Measurements from ENCODE around the gene VANGL2. TPM values are rescaled to one million over a fixed set of nuclear protein-coding genes. Genes with fewer than 3 reads are reported as not detected.

Gene VANGL2
- total and polyA plus RNA-seq, 4 donors, result 0.07 to 1.4 (median 0.12) TPM

DNA sequence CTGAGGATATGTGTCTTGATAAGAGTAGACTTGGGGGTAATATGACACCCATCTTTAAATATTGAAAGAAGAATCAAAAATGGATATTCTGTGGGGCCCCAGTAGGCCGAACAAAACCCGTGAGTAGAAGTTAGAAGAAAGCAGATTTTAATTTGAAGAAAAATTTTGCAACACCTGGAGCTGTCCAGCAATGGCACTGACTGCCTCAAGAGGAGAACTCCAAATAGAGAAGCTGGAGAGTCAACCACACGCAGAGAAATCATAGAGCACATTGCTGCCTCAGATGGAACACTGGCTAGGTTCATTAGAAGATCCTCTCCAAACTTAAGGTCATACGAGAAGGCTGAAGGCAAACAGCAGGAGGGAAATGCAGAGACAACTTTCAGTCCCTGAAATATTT, 26.7 kb upstream of the VANGL2 start:
- TF ChIP-seq CTCF (IDR thresholded peaks at IDR 0.05; ENCODE audit: low read depth, low read length, missing input control), result no peak
- TF ChIP-seq, protein P1, sequence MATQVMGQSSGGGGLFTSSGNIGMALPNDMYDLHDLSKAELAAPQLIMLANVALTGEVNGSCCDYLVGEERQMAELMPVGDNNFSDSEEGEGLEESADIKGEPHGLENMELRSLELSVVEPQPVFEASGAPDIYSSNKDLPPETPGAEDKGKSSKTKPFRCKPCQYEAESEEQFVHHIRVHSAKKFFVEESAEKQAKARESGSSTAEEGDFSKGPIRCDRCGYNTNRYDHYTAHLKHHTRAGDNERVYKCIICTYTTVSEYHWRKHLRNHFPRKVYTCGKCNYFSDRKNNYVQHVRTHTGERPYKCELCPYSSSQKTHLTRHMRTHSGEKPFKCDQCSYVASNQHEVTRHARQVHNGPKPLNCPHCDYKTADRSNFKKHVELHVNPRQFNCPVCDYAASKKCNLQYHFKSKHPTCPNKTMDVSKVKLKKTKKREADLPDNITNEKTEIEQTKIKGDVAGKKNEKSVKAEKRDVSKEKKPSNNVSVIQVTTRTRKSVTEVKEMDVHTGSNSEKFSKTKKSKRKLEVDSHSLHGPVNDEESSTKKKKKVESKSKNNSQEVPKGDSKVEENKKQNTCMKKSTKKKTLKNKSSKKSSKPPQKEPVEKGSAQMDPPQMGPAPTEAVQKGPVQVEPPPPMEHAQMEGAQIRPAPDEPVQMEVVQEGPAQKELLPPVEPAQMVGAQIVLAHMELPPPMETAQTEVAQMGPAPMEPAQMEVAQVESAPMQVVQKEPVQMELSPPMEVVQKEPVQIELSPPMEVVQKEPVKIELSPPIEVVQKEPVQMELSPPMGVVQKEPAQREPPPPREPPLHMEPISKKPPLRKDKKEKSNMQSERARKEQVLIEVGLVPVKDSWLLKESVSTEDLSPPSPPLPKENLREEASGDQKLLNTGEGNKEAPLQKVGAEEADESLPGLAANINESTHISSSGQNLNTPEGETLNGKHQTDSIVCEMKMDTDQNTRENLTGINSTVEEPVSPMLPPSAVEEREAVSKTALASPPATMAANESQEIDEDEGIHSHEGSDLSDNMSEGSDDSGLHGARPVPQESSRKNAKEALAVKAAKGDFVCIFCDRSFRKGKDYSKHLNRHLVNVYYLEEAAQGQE (IDR thresholded peaks at IDR 0.05), result peak; percentile 85
- no peak overlapping the region for H3K27ac ChIP-seq (ENCODE audit: low read depth in 1 of 2, low read length in 2 of 2)
- no peak for DNase-seq (ENCODE audit: low spot score)
- no peaks in the 10 kb centered on the region for H3K9me3 ChIP-seq (ENCODE audit: control insufficient read depth in 4 of 4, low read length in 3 of 4)
- no peaks in the 10 kb centered on the region for H3K36me3 ChIP-seq (ENCODE audit: control insufficient read depth in 4 of 4, insufficient read depth in 3 of 4, low read depth in 1 of 4, low read length in 3 of 4)
- 90% methylated on average over 4 of the region's 4 CpGs for WGBS
- H3K4me3 ChIP-seq (ENCODE audit: low read depth in 1 of 3, low read length in 3 of 3), result no peak overlapping the region
- no peaks in the 10 kb centered on the region for H3K27me3 ChIP-seq (ENCODE audit: control insufficient read depth in 4 of 4, insufficient read depth in 4 of 4, low read length in 3 of 4)
- H3K9ac ChIP-seq (ENCODE audit: low read depth in 1 of 2, low read length in 2 of 2), result no peak overlapping the region
- peaks cover 0 to 7% (median 1%) of the 10 kb centered on the region in 4 donors for H3K4me1 ChIP-seq (ENCODE audit: control insufficient read depth in 4 of 4, insufficient read depth in 4 of 4, low read length in 3 of 4)

GRCh38 chr1:160374306-160375110, 25.9 kb upstream of the VANGL2 start:
- WGBS, result 71% methylated on average over 6 of the region's 6 CpGs
- Histone ChIP-seq H3K9ac (ENCODE audit: low read depth in 1 of 2, low read length in 2 of 2) (no peak overlapping the region), H3K9me3 (ENCODE audit: control insufficient read depth in 4 of 4, low read length in 3 of 4) (no peaks in the 10 kb centered on the region), H3K27ac (ENCODE audit: low read depth in 1 of 2, low read length in 2 of 2) (no peak overlapping the region), H3K27me3 (ENCODE audit: control insufficient read depth in 4 of 4, insufficient read depth in 4 of 4, low read length in 3 of 4) (no peaks in the 10 kb centered on the region), H3K4me3 (ENCODE audit: low read depth in 1 of 3, low read length in 3 of 3) (no peak overlapping the region), H3K36me3 (ENCODE audit: control insufficient read depth in 4 of 4, insufficient read depth in 3 of 4, low read depth in 1 of 4, low read length in 3 of 4) (no peaks in the 10 kb centered on the region), H3K4me1 (ENCODE audit: control insufficient read depth in 4 of 4, insufficient read depth in 4 of 4, low read length in 3 of 4) (peaks cover 0 to 7% (median 1%) of the 10 kb centered on the region in 4 donors)
- no peak for DNase-seq (ENCODE audit: low spot score)
- TF ChIP-seq RXRA (IDR thresholded peaks at IDR 0.05) (no peak), FOXA1 (IDR thresholded peaks at IDR 0.05) (no peak), GABPA (IDR thresholded peaks at IDR 0.05 in 1 of 2, conservative IDR thresholded peaks at IDR 0.05 in 1 of 2) (no peak), NR2F2 (IDR thresholded peaks at IDR 0.05) (no peak), HNF4G (IDR thresholded peaks at IDR 0.05) (no peak)

- H3K27ac ChIP-seq (ENCODE audit: low read depth in 1 of 2, low read length in 2 of 2), result no peak overlapping the region
- no peaks in the 10 kb centered on the region for H3K27me3 ChIP-seq (ENCODE audit: control insufficient read depth in 4 of 4, insufficient read depth in 4 of 4, low read length in 3 of 4)
- TF ChIP-seq GABPA (IDR thresholded peaks at IDR 0.05 in 1 of 2, conservative IDR thresholded peaks at IDR 0.05 in 1 of 2) (no peak), YY1 (IDR thresholded peaks at IDR 0.05) (no peak), FOXA2 (IDR thresholded peaks at IDR 0.05) (no peak), JUND (IDR thresholded peaks at IDR 0.05) (no peak), HNF4G (IDR thresholded peaks at IDR 0.05) (no peak), RXRA (IDR thresholded peaks at IDR 0.05) (no peak), CTCF (IDR thresholded peaks at IDR 0.05; ENCODE audit: low read depth, low read length, missing input control) (no peak), TAF1 (conservative IDR thresholded peaks at IDR 0.05) (no peak)
- TF ChIP-seq, protein P2, sequence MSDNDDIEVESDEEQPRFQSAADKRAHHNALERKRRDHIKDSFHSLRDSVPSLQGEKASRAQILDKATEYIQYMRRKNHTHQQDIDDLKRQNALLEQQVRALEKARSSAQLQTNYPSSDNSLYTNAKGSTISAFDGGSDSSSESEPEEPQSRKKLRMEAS (IDR thresholded peaks at IDR 0.05), result no peak
- no peak overlapping the region for H3K4me3 ChIP-seq (ENCODE audit: low read depth in 1 of 3, low read length in 3 of 3)
- H3K4me1 ChIP-seq (ENCODE audit: control insufficient read depth in 4 of 4, insufficient read depth in 4 of 4, low read length in 3 of 4), result peaks cover 0 to 7% (median 1%) of the 10 kb centered on the region in 4 donors
- no peaks in the 10 kb centered on the region for H3K36me3 ChIP-seq (ENCODE audit: control insufficient read depth in 4 of 4, insufficient read depth in 3 of 4, low read depth in 1 of 4, low read length in 3 of 4)
- 31% methylated on average over 9 of the region's 9 CpGs for WGBS
- DNase-seq (ENCODE audit: low spot score), result peak; percentile 28
- no peaks in the 10 kb centered on the region for H3K9me3 ChIP-seq (ENCODE audit: control insufficient read depth in 4 of 4, low read length in 3 of 4)
- no peak overlapping the region for H3K9ac ChIP-seq (ENCODE audit: low read depth in 1 of 2, low read length in 2 of 2)
Observed at GRCh38 chr1:160375788-160376524, 24.4 kb upstream of the VANGL2 start.

Measured in liver (tissue), 9 donors.